DOHH2 (cell line): ENCODE results near the gene ABCA1.

Experiments used
- CTCF ChIP-seq: fragments of 200-600 bp; sonication (generic); IDR thresholded peaks from one replicate; pipeline ENCODE4 v1.5.1; 2014; ENCODE audit warnings: antibody characterized with exemption, mild to moderate bottlenecking, low read depth, low read length; ENCODE audit not compliant: poor library complexity, severe bottlenecking
- EZH2phosphoT487 ChIP-seq: fragments of 200-600 bp; sonication (generic); IDR thresholded peaks from 2 replicates; pipeline ENCODE4 v1.6.1; 2017; ENCODE audit warnings: borderline replicate concordance, mild to moderate bottlenecking, antibody characterized with exemption, low read length, moderate library complexity, mixed read lengths

DNA sequence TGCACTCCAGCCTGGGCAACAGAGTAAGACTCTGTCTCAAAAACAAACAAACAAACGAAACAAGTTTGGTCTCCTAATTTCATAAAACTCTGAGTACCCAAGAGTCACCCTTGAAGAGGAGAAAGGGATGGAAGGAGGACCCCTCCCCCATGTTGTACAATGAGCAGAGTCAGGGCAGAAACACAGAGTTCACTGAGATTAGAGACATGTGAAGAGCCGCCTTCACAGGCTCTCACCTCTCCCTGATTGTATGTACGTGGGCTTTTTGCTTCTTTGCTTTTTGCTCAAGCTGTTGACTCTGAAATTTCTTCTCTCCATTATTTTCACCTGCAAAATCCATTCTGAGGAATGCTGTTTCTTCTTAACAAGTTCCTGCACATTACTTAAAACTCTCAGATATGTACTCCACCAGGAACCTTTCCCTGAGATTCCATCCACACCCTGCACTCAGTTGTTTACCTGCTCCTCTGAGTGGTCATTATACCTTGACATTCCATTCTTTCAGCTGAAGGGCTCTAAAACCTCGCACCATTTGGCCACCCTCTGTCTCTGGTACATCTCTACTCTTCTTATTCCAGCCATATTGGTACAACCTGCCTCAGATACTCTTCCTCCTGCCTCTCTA, 44.4 kb upstream of the ABCA1 start:
- TF ChIP-seq CTCF, result no peak
- TF ChIP-seq EZH2phosphoT487, result no peak
